ENCODE data around the gene HSPA6.
"Not testable (repeated sequence)": the region's sequence is repeated elsewhere in the genome, so short reads cannot be mapped to it uniquely, and the experiment has no call there.

DNA sequence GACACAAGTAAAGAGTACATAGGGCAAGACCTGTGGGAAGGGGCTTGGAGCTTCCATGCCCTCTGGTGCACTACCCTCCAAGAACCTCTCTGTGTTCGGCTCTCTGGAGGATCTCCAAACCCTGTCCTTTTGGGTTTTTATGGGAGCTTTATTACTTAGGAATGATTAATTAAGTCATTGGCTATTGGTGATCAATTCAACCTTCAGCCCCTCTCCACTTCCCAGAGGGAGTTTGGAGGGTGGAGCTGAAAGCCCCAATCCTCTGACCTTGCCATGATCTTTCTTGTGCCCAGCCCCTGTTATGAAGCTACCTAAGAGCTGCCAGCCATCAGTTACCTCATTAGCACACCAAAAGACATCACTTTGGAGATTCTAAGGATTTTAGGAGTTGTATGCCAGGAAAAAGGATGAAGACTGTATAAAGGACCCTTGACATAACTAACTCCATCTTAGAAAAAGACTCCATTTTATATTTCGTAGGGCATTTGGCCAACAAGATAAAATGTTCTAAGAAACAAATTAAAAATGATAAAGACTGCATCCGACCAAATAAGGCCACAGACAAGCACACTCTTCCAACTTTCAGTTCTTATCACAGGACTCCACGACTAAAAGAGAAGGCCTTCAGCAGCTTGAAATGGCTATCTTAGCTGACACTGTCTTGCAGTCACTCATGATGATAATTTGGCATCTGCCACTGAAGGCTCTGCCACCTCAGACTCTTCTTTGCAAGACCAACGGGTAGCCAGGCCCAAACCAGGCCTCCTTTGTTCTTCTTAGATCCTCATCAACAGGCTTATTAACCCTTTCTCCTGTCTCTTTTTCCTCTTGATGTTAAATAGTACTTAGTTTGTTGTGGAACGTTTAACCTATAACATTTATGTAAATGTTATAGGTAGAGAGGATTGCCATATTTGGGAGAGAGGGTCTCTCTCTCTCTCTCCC is 33.4 kb downstream of the HSPA6 start:
- TF ChIP-seq CTCF (IDR thresholded peaks at IDR 0.05; ENCODE audit: low read length); EZH2 (IDR thresholded peaks at IDR 0.05; ENCODE audit: borderline replicate concordance, low read length): not testable (repeated sequence)
